Breast epithelium (tissue), 4 donors: Measurements from ENCODE around the gene TAS2R39. TPM values are rescaled to one million over a fixed set of nuclear protein-coding genes. Genes with fewer than 3 reads are reported as not detected.

Experiments used
- DNase-seq, 2 donors: peaks; one replicate each; pipeline ENCODE4 v3.0.0-alpha.2; 2019; ENCODE audit warnings: low spot score in 2 of 2
- H3K27ac ChIP-seq, 2 donors: fragments of 200-600 bp; sonication (generic) in 1 of 2; one replicate each; pipeline ENCODE4 v1.5.1; 2016 to 2019; ENCODE audit warnings: mild to moderate bottlenecking in 1 of 2
- H3K27me3 ChIP-seq, 2 donors: fragments of 200-600 bp; sonication (generic) in 1 of 2; one replicate each; pipeline versions ENCODE4 v1.5.1 to v1.6.0; 2017 to 2019; ENCODE audit warnings: control low read depth in 1 of 2, mild to moderate bottlenecking in 1 of 2
- H3K36me3 ChIP-seq: fragments of 200-600 bp; one replicate; pipeline ENCODE4 v1.5.1; 2019
- H3K4me1 ChIP-seq, 2 donors: fragments of 200-600 bp; sonication (generic); one replicate each; pipeline ENCODE4 v1.5.1; 2016 to 2019; ENCODE audit warnings: control low read depth in 1 of 2
- H3K4me3 ChIP-seq, 3 donors: fragments of 200-600 bp; sonication (generic); 1 replicate in 2 of 3; 2 replicates in 1 of 3; pipeline ENCODE4 v1.5.1; 2016 to 2019; ENCODE audit warnings: mild to moderate bottlenecking in 3 of 3, moderate library complexity in 2 of 3
- H3K9me3 ChIP-seq, 2 donors: fragments of 200-600 bp; sonication (generic) in 1 of 2; one replicate each; pipeline ENCODE4 v1.5.1; 2016 to 2019; ENCODE audit warnings: control low read depth in 1 of 2
- POLR2A ChIP-seq: fragments of 450-650 bp; IDR thresholded peaks from one replicate; pipeline ENCODE4 v1.6.1; 2016; ENCODE audit warnings: antibody characterized with exemption, mild to moderate bottlenecking, moderate library complexity
- POLR2AphosphoS5 ChIP-seq, 3 donors: sonication (generic); formaldehyde crosslinking; IDR thresholded peaks; one replicate each; pipeline ENCODE4 v1.6.1; 2017; ENCODE audit warnings: antibody characterized with exemption in 3 of 3
- intact Hi-C: fragments of 100-400 bp; cut with DNase I; formaldehyde crosslinking; loops from one replicate; pipeline ENCODE4 v1.15.1; 2023; ENCODE audit warnings: low total_unique reads
- total RNA-seq, 3 donors: library from RNA; depleted of rRNA; stranded (reverse); fragments of >200 nt; gene quantifications; one replicate each; pipeline ENCODE4 v1.1.0, GENCODE V29; 2016
- TF ChIP-seq, protein P1 (sequence below), 3 donors: fragments of 450-650 bp; IDR thresholded peaks; one replicate each; pipeline ENCODE4 v1.5.1; 2016 to 2017; ENCODE audit warnings: antibody characterized with exemption in 3 of 3, mild to moderate bottlenecking in 3 of 3, moderate library complexity in 3 of 3

The TAS2R39 gene
- total RNA-seq, 3 donors from 2014 or later = not detected

DNA sequence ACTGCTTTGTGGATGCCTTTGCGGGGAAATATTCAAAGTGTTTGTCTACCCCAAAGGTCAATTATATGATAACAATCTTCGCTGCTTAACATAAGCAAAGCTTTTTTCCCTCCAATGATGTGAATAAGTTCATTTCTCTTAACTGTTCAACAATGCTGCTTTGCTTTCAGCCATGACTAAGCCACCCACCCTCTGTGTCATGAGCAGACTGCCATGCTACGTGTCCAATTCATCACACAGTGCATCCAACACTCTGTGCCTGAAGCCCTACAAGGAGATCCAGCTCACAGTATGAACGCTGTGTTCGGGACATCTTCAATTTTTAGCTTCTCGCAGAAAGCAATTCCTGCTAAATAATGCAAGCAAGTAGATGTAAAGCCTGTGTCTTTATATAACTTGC, 32.9 kb downstream of the TAS2R39 start:
- intact Hi-C loops = no loop called here
- no peaks in the 10 kb centered on the region for H3K4me1 ChIP-seq
- TF ChIP-seq POLR2A (no peak), POLR2AphosphoS5 (IDR thresholded peaks at IDR 0.05) (no peak)
- TF ChIP-seq, protein P1, sequence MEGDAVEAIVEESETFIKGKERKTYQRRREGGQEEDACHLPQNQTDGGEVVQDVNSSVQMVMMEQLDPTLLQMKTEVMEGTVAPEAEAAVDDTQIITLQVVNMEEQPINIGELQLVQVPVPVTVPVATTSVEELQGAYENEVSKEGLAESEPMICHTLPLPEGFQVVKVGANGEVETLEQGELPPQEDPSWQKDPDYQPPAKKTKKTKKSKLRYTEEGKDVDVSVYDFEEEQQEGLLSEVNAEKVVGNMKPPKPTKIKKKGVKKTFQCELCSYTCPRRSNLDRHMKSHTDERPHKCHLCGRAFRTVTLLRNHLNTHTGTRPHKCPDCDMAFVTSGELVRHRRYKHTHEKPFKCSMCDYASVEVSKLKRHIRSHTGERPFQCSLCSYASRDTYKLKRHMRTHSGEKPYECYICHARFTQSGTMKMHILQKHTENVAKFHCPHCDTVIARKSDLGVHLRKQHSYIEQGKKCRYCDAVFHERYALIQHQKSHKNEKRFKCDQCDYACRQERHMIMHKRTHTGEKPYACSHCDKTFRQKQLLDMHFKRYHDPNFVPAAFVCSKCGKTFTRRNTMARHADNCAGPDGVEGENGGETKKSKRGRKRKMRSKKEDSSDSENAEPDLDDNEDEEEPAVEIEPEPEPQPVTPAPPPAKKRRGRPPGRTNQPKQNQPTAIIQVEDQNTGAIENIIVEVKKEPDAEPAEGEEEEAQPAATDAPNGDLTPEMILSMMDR (IDR thresholded peaks at IDR 0.05) = no peak
- no peak overlapping the region for H3K4me3 ChIP-seq
- H3K27me3 ChIP-seq = no peaks in the 10 kb centered on the region
- no peaks in the 10 kb centered on the region for H3K36me3 ChIP-seq
- no peak for DNase-seq
- no peak overlapping the region for H3K27ac ChIP-seq
- H3K9me3 ChIP-seq = no peaks in the 10 kb centered on the region

DNA sequence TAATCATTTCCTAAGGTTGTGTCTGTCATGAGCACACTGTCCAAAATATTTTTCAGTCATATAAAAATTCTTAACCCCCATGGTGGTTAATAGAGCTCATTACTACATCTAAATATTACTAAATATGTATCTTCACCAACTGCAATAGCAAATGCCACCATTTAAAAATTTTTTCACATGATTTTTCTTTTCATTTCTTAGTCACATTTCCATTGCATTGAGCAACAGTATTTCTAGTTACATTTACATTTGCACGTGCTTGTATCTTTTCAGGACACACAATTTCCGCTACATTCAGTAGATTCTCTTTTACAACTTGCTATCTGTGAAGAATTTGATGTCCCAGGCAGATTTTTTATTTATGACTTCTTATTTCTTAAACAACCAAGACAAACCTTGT, 33.5 kb downstream of the TAS2R39 start:
- intact Hi-C loops = no loop called here
- TF ChIP-seq POLR2AphosphoS5 (IDR thresholded peaks at IDR 0.05) (no peak), POLR2A (no peak)
- TF ChIP-seq, protein P1 (IDR thresholded peaks at IDR 0.05) = no peak
- Histone ChIP-seq H3K27me3 (no peaks in the 10 kb centered on the region), H3K4me3 (no peak overlapping the region), H3K36me3 (no peaks in the 10 kb centered on the region), H3K27ac (no peak overlapping the region), H3K9me3 (no peaks in the 10 kb centered on the region), H3K4me1 (no peaks in the 10 kb centered on the region)
- no peak for DNase-seq

DNA sequence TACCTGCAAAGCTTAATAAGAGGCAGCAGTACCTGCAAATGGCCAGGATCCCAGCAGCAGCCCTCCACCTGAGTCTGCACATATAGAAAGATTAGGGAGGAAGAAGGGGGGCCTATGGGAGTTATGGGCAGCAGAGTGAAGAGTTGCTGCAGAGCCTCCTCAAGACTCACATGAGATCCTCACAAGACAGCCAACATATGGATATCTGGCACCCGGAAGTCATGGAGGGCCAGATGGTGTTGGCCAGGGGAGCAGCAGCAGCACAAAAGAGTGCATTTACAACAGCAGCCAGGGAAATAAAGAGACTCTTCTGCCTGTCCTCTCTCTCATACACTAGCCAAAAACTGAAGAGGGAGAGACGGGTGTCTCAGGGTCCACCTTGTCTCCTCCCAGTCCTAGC, 34.6 kb downstream of the TAS2R39 start:
- H3K4me1 ChIP-seq = no peaks in the 10 kb centered on the region
- no peak overlapping the region for H3K4me3 ChIP-seq
- H3K36me3 ChIP-seq = no peaks in the 10 kb centered on the region
- intact Hi-C loops = no loop called here
- H3K27ac ChIP-seq = no peak overlapping the region
- no peaks in the 10 kb centered on the region for H3K9me3 ChIP-seq
- no peaks in the 10 kb centered on the region for H3K27me3 ChIP-seq
- TF ChIP-seq POLR2AphosphoS5 (IDR thresholded peaks at IDR 0.05) = no peak
- TF ChIP-seq, protein P1 (IDR thresholded peaks at IDR 0.05) = no peak
- TF ChIP-seq POLR2A = no peak
- DNase-seq = no peak

DNA sequence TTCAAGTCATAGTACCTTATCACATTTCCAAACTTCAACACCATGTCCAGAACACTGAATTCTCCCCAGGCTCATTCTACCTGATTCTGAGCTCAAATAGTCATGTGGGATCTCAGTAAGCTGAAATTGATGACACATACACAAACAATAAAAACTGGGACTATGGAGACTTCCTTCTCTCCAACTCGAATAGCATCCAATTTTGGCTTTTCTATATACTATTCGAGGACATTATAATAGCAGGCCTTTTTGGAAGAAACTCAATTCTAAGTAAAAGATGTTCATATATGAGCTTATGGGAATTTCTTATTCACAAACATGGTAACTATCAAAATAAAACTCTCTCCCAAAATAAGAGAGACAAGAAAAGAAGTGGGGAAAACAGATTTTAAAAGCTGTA, 38.1 kb downstream of the TAS2R39 start:
- H3K27ac ChIP-seq = no peak overlapping the region
- H3K36me3 ChIP-seq = no peaks in the 10 kb centered on the region
- no peaks in the 10 kb centered on the region for H3K9me3 ChIP-seq
- no peak overlapping the region for H3K4me3 ChIP-seq
- intact Hi-C loops = no loop called here
- H3K4me1 ChIP-seq = no peaks in the 10 kb centered on the region
- TF ChIP-seq POLR2AphosphoS5 (IDR thresholded peaks at IDR 0.05) (no peak), POLR2A (no peak)
- TF ChIP-seq, protein P1 (IDR thresholded peaks at IDR 0.05) = no peak
- no peak for DNase-seq
- no peaks in the 10 kb centered on the region for H3K27me3 ChIP-seq

DNA sequence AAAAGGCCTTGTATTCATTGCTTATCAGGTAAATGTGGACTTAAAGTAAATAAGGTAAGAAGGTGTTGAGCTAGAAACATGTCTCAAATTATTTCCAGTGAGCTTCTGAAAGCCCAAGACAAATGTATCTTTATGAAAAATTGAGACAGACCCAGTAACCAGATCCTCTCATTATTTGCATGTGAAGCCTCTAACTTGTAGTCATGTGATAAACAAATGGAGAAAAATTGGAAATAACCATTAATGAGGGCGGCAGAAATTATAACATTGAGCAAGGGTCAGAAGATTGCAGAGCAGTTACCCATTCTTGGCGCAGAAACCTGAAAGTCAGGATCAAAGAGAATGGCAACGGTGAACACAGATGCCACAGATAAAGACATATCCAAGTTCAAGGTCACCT, 38.5 kb downstream of the TAS2R39 start, which contains the start of gene TAS2R40:
Gene TAS2R40, plus strand, starts transcription at position 301 of the 400 bp plus-strand sequence. Its CDS starts 42 bp downstream, at position 343.
- H3K4me3 ChIP-seq = no peak within 1 kb of the TSS
- H3K36me3 ChIP-seq = no peaks in the 10 kb centered on the region
- no peaks in the 10 kb centered on the region for H3K27me3 ChIP-seq
- no peaks in the 10 kb centered on the region for H3K9me3 ChIP-seq
- TF ChIP-seq, protein P1 (IDR thresholded peaks at IDR 0.05) = no peak
- H3K27ac ChIP-seq = peak within 1 kb of the TSS in 1 of 2 donors; percentile 12
- intact Hi-C loops = no loop called here
- H3K4me1 ChIP-seq = no peaks in the 10 kb centered on the region
- no peak for DNase-seq
